Fibroblast of pulmonary artery (primary cell): ENCODE data around the gene NCOA5.

Experiments
- DNase-seq: peaks from one replicate; pipeline ENCODE4 v3.0.0-alpha.2; 2010; ENCODE audit warnings: low read depth
- H3K4me3 ChIP-seq: replicated peaks from 2 replicates; pipeline ENCODE4 v1.5.1; 2011; ENCODE audit warnings: low read depth, mild to moderate bottlenecking, control low read depth, low read length, moderate library complexity
- TF ChIP-seq, protein P1 (sequence below): IDR thresholded peaks from 2 replicates; pipeline ENCODE4 v1.5.1; 2011; ENCODE audit warnings: mild to moderate bottlenecking, control low read depth, low read length, inconsistent platforms; ENCODE audit errors: missing control alignments

NCOA5 gene

GRCh38 chr20:46112430-46113112 lies 22.8 kb upstream of the NCOA5 start:
- H3K4me3 ChIP-seq: no peak overlapping the region
- TF ChIP-seq, protein P1, sequence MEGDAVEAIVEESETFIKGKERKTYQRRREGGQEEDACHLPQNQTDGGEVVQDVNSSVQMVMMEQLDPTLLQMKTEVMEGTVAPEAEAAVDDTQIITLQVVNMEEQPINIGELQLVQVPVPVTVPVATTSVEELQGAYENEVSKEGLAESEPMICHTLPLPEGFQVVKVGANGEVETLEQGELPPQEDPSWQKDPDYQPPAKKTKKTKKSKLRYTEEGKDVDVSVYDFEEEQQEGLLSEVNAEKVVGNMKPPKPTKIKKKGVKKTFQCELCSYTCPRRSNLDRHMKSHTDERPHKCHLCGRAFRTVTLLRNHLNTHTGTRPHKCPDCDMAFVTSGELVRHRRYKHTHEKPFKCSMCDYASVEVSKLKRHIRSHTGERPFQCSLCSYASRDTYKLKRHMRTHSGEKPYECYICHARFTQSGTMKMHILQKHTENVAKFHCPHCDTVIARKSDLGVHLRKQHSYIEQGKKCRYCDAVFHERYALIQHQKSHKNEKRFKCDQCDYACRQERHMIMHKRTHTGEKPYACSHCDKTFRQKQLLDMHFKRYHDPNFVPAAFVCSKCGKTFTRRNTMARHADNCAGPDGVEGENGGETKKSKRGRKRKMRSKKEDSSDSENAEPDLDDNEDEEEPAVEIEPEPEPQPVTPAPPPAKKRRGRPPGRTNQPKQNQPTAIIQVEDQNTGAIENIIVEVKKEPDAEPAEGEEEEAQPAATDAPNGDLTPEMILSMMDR: no peak
- DNase-seq: no peak

- DNase-seq: no peak
- no peak overlapping the region for H3K4me3 ChIP-seq
These were observed 22.1 kb upstream of the NCOA5 start for GRCh38 chr20:46111836-46112212.

DNA sequence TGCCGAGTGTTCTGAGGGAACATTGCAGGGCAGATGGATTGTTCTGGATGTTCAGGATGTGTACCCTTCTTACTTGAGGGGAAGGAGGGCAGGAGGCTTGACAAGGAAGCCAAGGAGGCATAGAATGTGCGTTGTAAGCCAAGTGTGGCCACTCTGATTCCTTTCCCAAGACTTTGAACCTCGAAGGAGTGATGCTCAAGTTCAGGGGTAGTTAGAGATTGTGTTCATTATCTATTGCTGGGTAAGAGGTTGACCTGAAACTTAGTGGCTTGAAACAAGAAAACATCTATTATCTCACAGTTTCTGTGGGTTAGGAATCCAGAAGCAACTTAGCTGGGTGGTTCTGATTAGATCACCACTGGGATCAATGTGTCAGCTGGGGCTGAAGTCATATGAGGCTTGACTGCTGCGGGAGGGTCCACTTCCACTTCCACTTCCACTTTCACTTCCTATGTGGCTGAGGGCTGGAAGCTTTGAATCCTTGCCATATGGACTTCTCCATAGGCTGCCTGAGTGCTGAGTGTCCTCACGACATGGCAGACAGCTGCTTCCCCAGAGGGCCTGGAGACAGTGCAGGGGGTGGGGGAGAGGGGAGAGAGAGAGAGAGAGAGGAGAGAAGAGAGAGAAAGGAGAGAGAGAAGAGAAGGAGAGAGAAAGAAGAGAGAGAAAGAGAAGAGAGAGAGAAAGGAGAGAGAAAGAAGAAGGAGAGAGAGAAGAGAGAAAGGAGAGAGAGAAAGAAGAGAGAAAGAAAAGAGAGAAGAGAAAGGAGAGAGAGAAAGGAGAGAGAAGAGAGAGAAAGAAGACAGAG lies 21.5 kb upstream of the NCOA5 start:
- TF ChIP-seq, protein P1: no peak
- DNase-seq: no peak

More at GRCh38 chr20:46111836-46112212, 22.1 kb upstream of the NCOA5 start:
- TF ChIP-seq, protein P1: no peak

DNA sequence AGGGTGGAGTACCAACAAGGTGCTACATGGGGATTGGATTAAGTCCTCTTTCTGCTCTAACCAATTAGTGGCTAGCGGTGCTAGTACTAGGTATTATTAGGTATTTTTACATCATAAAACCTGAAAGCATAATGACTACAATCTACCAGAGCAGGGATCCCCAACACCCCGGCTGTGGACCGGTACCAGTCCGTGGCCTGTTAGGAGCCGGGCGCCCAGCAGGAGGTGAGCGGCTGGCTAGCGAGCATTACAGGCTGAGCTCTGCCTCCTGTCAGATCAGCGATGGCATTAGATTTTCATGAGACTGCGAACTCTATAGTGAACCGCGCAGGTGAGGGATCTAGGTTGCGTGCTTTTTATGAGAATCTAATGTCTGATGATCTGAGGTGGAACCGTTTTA lies 19.2 kb upstream of the NCOA5 start:
- DNase-seq: no peak
- no peak overlapping the region for H3K4me3 ChIP-seq
- TF ChIP-seq, protein P1: no peak

More for the DNA sequence above, 21.5 kb upstream of the NCOA5 start:
- no peak overlapping the region for H3K4me3 ChIP-seq

GRCh38 chr20:46108435-46108841 lies 18.7 kb upstream of the NCOA5 start:
- H3K4me3 ChIP-seq: no peak overlapping the region
- TF ChIP-seq, protein P1: no peak
- DNase-seq: no peak

DNA sequence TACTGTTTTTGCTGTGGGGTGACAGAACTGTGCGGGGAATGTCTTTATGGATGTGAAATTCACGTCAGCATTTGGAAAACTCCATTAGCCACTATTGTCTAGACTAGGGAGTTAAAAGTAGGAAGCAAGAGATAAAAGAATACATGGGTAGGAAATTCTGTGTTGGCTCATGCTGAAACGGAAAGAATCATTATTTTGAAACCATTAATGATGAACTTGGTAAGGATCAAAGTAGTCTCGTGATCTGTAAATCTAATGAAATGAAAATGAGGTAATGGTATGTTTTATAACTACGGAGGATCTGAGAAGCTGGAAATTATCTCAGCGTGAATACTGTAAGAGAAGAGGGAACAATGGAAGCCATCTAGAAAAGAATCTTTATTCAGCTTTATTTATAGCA lies 17.3 kb upstream of the NCOA5 start:
- H3K4me3 ChIP-seq: no peak overlapping the region
- no peak for DNase-seq
- TF ChIP-seq, protein P1: no peak
